ENCODE data around the gene SETD7.

Gene SETD7

GRCh38 chr4:139568206-139568955 lies 12.4 kb upstream of the SETD7 start:
- no peak for DNase-seq

- DNase-seq: no peak
These were observed 11.3 kb upstream of the SETD7 start for GRCh38 chr4:139567159-139567870.

GRCh38 chr4:139564502-139564901 lies 8.5 kb upstream of the SETD7 start:
- no peak for DNase-seq

- no peak for DNase-seq
These were observed 7.5 kb upstream of the SETD7 start for GRCh38 chr4:139563515-139563914.

- no peak for DNase-seq
These were observed 6.8 kb upstream of the SETD7 start for GRCh38 chr4:139562839-139563238.

- no peak for DNase-seq
These were observed 6.2 kb upstream of the SETD7 start for GRCh38 chr4:139562067-139562684.

GRCh38 chr4:139560406-139561104 lies 4.5 kb upstream of the SETD7 start:
- peak; percentile 72 for DNase-seq

GRCh38 chr4:139559687-139560086 lies 3.7 kb upstream of the SETD7 start:
- no peak for DNase-seq

GRCh38 chr4:139559089-139559479 lies 3.1 kb upstream of the SETD7 start:
- no peak for DNase-seq

GRCh38 chr4:139558235-139559088 lies 2.4 kb upstream of the SETD7 start:
- no peak for DNase-seq

GRCh38 chr4:139557556-139558110 lies 1.6 kb upstream of the SETD7 start:
- DNase-seq: no peak

GRCh38 chr4:139556724-139557555 lies 921 bp upstream of the SETD7 start:
- peak; percentile 71 for DNase-seq

GRCh38 chr4:139555705-139556070 lies 331 bp downstream of the SETD7 start:
- DNase-seq: no peak

GRCh38 chr4:139554893-139555704 lies 920 bp downstream of the SETD7 start:
- peak; percentile 76 for DNase-seq

- DNase-seq: no peak
These were observed 1.5 kb downstream of the SETD7 start for GRCh38 chr4:139554642-139554892.

GRCh38 chr4:139553751-139554641 lies 2.0 kb downstream of the SETD7 start:
- DNase-seq: no peak

GRCh38 chr4:139552517-139553307 lies 3.3 kb downstream of the SETD7 start:
- DNase-seq: no peak

- no peak for DNase-seq
These were observed 5.1 kb downstream of the SETD7 start for GRCh38 chr4:139550724-139551429.
